K562 (cell line): Measurements from ENCODE around the gene THOP1. TPM values are rescaled to one million over a fixed set of nuclear protein-coding genes. Genes with fewer than 3 reads are reported as not detected.

Experiments used
- ATAC-seq: fragments of 200-7000 bp; cut with Tn5 transposase; 3 replicates; pipeline ENCODE4 v1.9.1; 2020; ENCODE audit warnings: moderate library complexity
- BruUV-seq: library from RNA; stranded (reverse); fragments of 400-500 nt; replicated peaks from 2 replicates; lab custom pipeline; 2021; lab: Mats Ljungman, UMichigan
- CTCF ChIA-PET: fragments of 300-600 bp; formaldehyde crosslinking; extraction: SDS; loops from one replicate; lab custom pipeline; 2021; ENCODE audit warnings: low intra/inter-chr PET ratio; lab: Yijun Ruan, JAX
- POLR2A ChIA-PET: fragments of 300-600, 350-650 bp; sonication (Branson Sonifier 250); formaldehyde crosslinking; extraction: SDS; loops from one replicate; lab custom pipeline; 2021; ENCODE audit warnings: antibody characterized with exemption, inconsistent platforms; lab: Yijun Ruan, JAX
- DNase-seq, 4 experiments: peaks; one replicate each; pipeline versions ENCODE4 v3.0.0 to v3.0.0-alpha.2; 2011 to 2018; ENCODE audit warnings: low spot score in 3 of 4, mixed read lengths in 3 of 4; ENCODE audit errors: extremely low read depth in 1 of 4
- FAIRE-seq: peaks from 2 replicates; lab custom pipeline; 2011; peaks lifted over from hg19 to GRCh38; lab: Jason Lieb, UNC
- H2AFZ ChIP-seq: 2 replicates; pipeline ENCODE4 v1.6.0; 2011; ENCODE audit warnings: low read depth, low read length, control low read depth, inconsistent platforms
- H3K27ac ChIP-seq: fragments of 200-600 bp; 3 replicates; pipeline ENCODE4 v1.8.0; 2011; ENCODE audit warnings: low read depth, mild to moderate bottlenecking, control low read depth, inconsistent platforms, low read length, moderate library complexity, mixed read lengths; ENCODE audit errors: extremely low read depth
- H3K27me3 ChIP-seq, 2 experiments: fragments of 300-600 bp in 1 of 2; 2 replicates in 1 of 2; 3 replicates in 1 of 2; pipeline versions ENCODE4 v1.6.0 to v1.8.0; 2011; ENCODE audit warnings: inconsistent platforms in 2 of 2, low read length in 2 of 2, mild to moderate bottlenecking in 1 of 2, mixed read lengths in 1 of 2, moderate library complexity in 1 of 2; ENCODE audit not compliant: control insufficient read depth in 2 of 2, insufficient read depth in 2 of 2
- H3K36me3 ChIP-seq: fragments of 300-600 bp; 3 replicates; pipeline ENCODE4 v1.8.0; 2011; ENCODE audit warnings: mild to moderate bottlenecking, low read length, inconsistent platforms; ENCODE audit not compliant: control insufficient read depth, insufficient read depth
- H3K4me1 ChIP-seq, 2 experiments: fragments of 200-600 bp in 1 of 2; replicated peaks in 1 of 2; 2 replicates in 1 of 2; 3 replicates in 1 of 2; pipeline versions ENCODE4 v1.5.1 to v1.8.0; 2011; ENCODE audit warnings: inconsistent platforms in 2 of 2, low read length in 2 of 2, mild to moderate bottlenecking in 1 of 2, mixed read lengths in 1 of 2, moderate library complexity in 1 of 2; ENCODE audit not compliant: control insufficient read depth in 2 of 2, insufficient read depth in 2 of 2
- H3K4me2 ChIP-seq: 2 replicates; pipeline ENCODE4 v1.6.1; 2011; ENCODE audit warnings: low read length, control low read depth, inconsistent platforms, mixed read lengths; ENCODE audit not compliant: insufficient read depth
- H3K4me3 ChIP-seq: fragments of 200-600 bp; sonication (generic), shearing (Covaris generic); 2 replicates; pipeline ENCODE4 v1.5.1; 2016; ENCODE audit warnings: control low read depth, inconsistent platforms
- H3K79me2 ChIP-seq: fragments of 200-600 bp; 3 replicates; pipeline ENCODE4 v1.8.0; 2011; ENCODE audit warnings: low read length, inconsistent platforms; ENCODE audit not compliant: control insufficient read depth, insufficient read depth
- H3K9ac ChIP-seq, 2 experiments: 2 replicates each; pipeline versions ENCODE4 v1.6.0 to v1.6.1; 2011; ENCODE audit warnings: low read depth in 2 of 2, low read length in 2 of 2, control low read depth in 1 of 2, inconsistent platforms in 1 of 2, mild to moderate bottlenecking in 1 of 2, mixed read lengths in 1 of 2; ENCODE audit not compliant: insufficient read depth in 1 of 2
- H3K9me1 ChIP-seq: one replicate; pipeline ENCODE4 v1.6.0; 2011; ENCODE audit warnings: inconsistent platforms, mild to moderate bottlenecking, low read length, moderate library complexity; ENCODE audit not compliant: control insufficient read depth, insufficient read depth
- H3K9me3 ChIP-seq: replicated peaks from 2 replicates; pipeline ENCODE4 v1.5.1; 2011; ENCODE audit warnings: low read depth, low read length, inconsistent platforms; ENCODE audit not compliant: control insufficient read depth, insufficient read depth
- H4K20me1 ChIP-seq: replicated peaks from 2 replicates; pipeline ENCODE4 v1.6.1; 2011; ENCODE audit warnings: low read length, inconsistent platforms, mixed read lengths; ENCODE audit not compliant: control insufficient read depth, insufficient read depth
- HOXB6 ChIP-seq: fragments of 250-450 bp; sonication (Bioruptor Pico); IDR thresholded peaks from 2 replicates; pipeline ENCODE4 v1.5.1; 2022; ENCODE audit warnings: mild to moderate bottlenecking, borderline replicate concordance
- LEF1 ChIP-seq: fragments of 450-650 bp; IDR thresholded peaks from 2 replicates; pipeline ENCODE4 v1.6.1; 2016; ENCODE audit warnings: mild to moderate bottlenecking
- POLR2A ChIP-seq: fragments of 450-650 bp; conservative IDR thresholded peaks from 2 replicates; pipeline ENCODE4 v1.6.1; 2016
- POLR2G ChIP-seq: fragments of 200-400 bp; formaldehyde crosslinking; IDR thresholded peaks from 2 replicates; pipeline ENCODE4 v1.6.1; 2017; ENCODE audit warnings: low read depth, mild to moderate bottlenecking, antibody characterized with exemption, low read length, moderate library complexity
- SP2 ChIP-seq: IDR thresholded peaks from 2 replicates; pipeline ENCODE4 v1.6.1; 2011; ENCODE audit warnings: mild to moderate bottlenecking, low read depth, low read length, moderate library complexity; ENCODE audit not compliant: poor library complexity, severe bottlenecking; ENCODE audit errors: extremely low read depth
- TCF7L2 ChIP-seq: fragments of 150-350 bp; IDR thresholded peaks from 2 replicates; pipeline ENCODE4 v1.6.1; 2016; ENCODE audit warnings: low read depth, mild to moderate bottlenecking, low read length, moderate library complexity
- XRCC4 ChIP-seq: IDR thresholded peaks from one replicate; pipeline ENCODE4 v1.6.1; 2011; ENCODE audit not compliant: insufficient read depth, insufficient read length; ENCODE audit errors: extremely low read depth
- YBX1 ChIP-seq: fragments of 450-650 bp; IDR thresholded peaks from 2 replicates; pipeline ENCODE4 v1.7.1; 2016; ENCODE audit warnings: mild to moderate bottlenecking
- ZNF165 ChIP-seq: fragments of 250-450 bp; sonication (Bioruptor Pico); IDR thresholded peaks from 2 replicates; pipeline ENCODE4 v1.4.0; 2020; ENCODE audit warnings: borderline replicate concordance
- WGBS: fragments of 100-300 bp; shearing (Covaris generic); methylation state at CpG from one replicate; pipeline ENCODE4 v1.1.6; 2016; ENCODE audit warnings: low coverage, mixed read lengths; ENCODE audit not compliant: insufficient coverage; ENCODE audit errors: missing lambda C conversion rate; 5-methylcytosine and 5-hydroxymethylcytosine counted together
- in situ Hi-C: fragments of 300-500 bp; cut with MboI; formaldehyde crosslinking; loops from 4 replicates; pipeline ENCODE4 v1.15.0; 2018; ENCODE audit warnings: inconsistent platforms, mixed read lengths
- intact Hi-C: fragments of 100-400 bp; cut with micrococcal nuclease; formaldehyde crosslinking; loops from 2 replicates; pipeline ENCODE4 v1.14.2; 2022
- polyA plus RNA-seq, 8 experiments: library from polyadenylated mRNA; depleted of rRNA in 4 of 8; stranded (reverse) in 5 of 8; unstranded in 3 of 8; fragments of >200 nt; fragmentation: Nextera tagmentation in 2 of 8; fragmentation: Illumina TruSeq in 1 of 8; extraction: Ambion mirVana in 2 of 8; extraction: Trizol in 1 of 8; gene quantifications; 2 replicates each; pipeline versions ENCODE4 v1.2.1 to v1.2.3, GENCODE V29; 2011 to 2014; ENCODE audit warnings: inconsistent platforms in 1 of 8, missing spikeins in 1 of 8
- total RNA-seq, 7 experiments: library from RNA; depleted of rRNA in 6 of 7; stranded (reverse); fragments of >200 nt in 6 of 7; fragmentation: Illumina TruSeq in 2 of 7; extraction: Trizol in 2 of 7; gene quantifications; 2 replicates each; pipeline versions ENCODE4 v1.2.1 to v1.2.3, GENCODE V29; 2011 to 2021; ENCODE audit warnings: low replicate concordance in 1 of 7
- TF ChIP-seq, protein P1 (sequence below): fragments of 250-450 bp; sonication (Bioruptor Pico); IDR thresholded peaks from 2 replicates; pipeline ENCODE4 v1.4.0; 2020; ENCODE audit warnings: mild to moderate bottlenecking

Gene THOP1
- total and polyA plus RNA-seq, 9 of the 15 experiments (the other 6 are each of a cell fraction or from before 2014, with no cell fraction given) = 1.3 to 255 (median 96.1) TPM

GRCh38 chr19:2814426-2814825 lies 29.1 kb downstream of the THOP1 start:
- Histone ChIP-seq H3K4me2 (no peak overlapping the region), H3K9ac (peak overlapping the region in 1 of 2 experiments; percentile 52; a peak in 1 of 4 replicates), H4K20me1 (no peaks in the 10 kb centered on the region), H3K4me1 (peaks cover 0 to 22% of the 10 kb centered on the region in 2 experiments; a peak in 2 of 5 replicates), H3K9me3 (0 out of 2 replicates have a peak, but pooled peaks cover 1% of the 10 kb centered on the region), H3K79me2 (no peaks in the 10 kb centered on the region), H2AFZ (no peak overlapping the region), H3K9me1 (no peaks in the 10 kb centered on the region), H3K4me3 (no peak overlapping the region)
- in situ Hi-C loops = no loop called here
- BruUV-seq = no TSS peak
- CTCF ChIA-PET = no interaction called here
- ATAC-seq = no peak
- FAIRE-seq = no peak
- 97% methylated on average over 9 of the region's 11 CpGs for WGBS
- no peak for DNase-seq
- TF ChIP-seq SP2 = no peak
- TF ChIP-seq TCF7L2 = no peak
- TF ChIP-seq LEF1 = no peak
- TF ChIP-seq POLR2A = 0 out of 2 replicates have a peak, but pooled peaks have one; percentile 4
- TF ChIP-seq, all 486 proteins: peak for 1
- Histone ChIP-seq H3K27ac (no peak overlapping the region), H3K27me3 (no peaks in the 10 kb centered on the region), H3K36me3 (peaks cover 49% of the 10 kb centered on the region; the same call in 2 of the 3 replicates)
- POLR2A ChIA-PET = interaction anchor here (0.5 to 0.9 kb wide), 2 partner anchors 14 to 19 kb away, joined by 3 read pairs; no protein-coding TSS in a partner anchor
- intact Hi-C loops = no loop called here

GRCh38 chr19:2815191-2815614 lies 29.9 kb downstream of the THOP1 start:
- intact Hi-C loops = no loop called here
- no TSS peak for BruUV-seq
- no peak for FAIRE-seq
- Histone ChIP-seq H3K36me3 (peaks cover 42% of the 10 kb centered on the region; the same call in 2 of the 3 replicates), H3K4me3 (no peak overlapping the region), H3K4me2 (no peak overlapping the region), H3K27ac (no peak overlapping the region)
- TF ChIP-seq, protein P1, sequence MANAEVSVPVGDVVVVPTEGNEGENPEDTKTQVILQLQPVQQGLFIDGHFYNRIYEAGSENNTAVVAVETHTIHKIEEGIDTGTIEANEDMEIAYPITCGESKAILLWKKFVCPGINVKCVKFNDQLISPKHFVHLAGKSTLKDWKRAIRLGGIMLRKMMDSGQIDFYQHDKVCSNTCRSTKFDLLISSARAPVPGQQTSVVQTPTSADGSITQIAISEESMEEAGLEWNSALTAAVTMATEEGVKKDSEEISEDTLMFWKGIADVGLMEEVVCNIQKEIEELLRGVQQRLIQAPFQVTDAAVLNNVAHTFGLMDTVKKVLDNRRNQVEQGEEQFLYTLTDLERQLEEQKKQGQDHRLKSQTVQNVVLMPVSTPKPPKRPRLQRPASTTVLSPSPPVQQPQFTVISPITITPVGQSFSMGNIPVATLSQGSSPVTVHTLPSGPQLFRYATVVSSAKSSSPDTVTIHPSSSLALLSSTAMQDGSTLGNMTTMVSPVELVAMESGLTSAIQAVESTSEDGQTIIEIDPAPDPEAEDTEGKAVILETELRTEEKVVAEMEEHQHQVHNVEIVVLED (CRISPR knock-in tag) = no peak
- TF ChIP-seq YBX1 (no peak), ZNF165 (no peak), XRCC4 (no peak), HOXB6 (CRISPR knock-in tag) (no peak), POLR2G (peak; percentile 48; the same call in 1 of the 2 replicates)
- TF ChIP-seq, all 486 proteins: peak for 1
- in situ Hi-C loops = no loop called here
- ChIA-PET POLR2A (no interaction called here), CTCF (no interaction called here)
- H3K4me1 ChIP-seq = peaks cover 0 to 30% of the 10 kb centered on the region in 2 experiments; a peak in 3 of 5 replicates
- DNase-seq = no peak
- H3K27me3 ChIP-seq = no peaks in the 10 kb centered on the region
- no peak overlapping the region for H2AFZ ChIP-seq
- no peaks in the 10 kb centered on the region for H4K20me1 ChIP-seq
- no peaks in the 10 kb centered on the region for H3K9me1 ChIP-seq
- ATAC-seq = no peak
- peaks cover 5% of the 10 kb centered on the region for H3K79me2 ChIP-seq
- peak overlapping the region in 1 of 2 experiments; percentile 26; a peak in 1 of 4 replicates for H3K9ac ChIP-seq
- 0 out of 2 replicates have a peak, but pooled peaks cover 1% of the 10 kb centered on the region for H3K9me3 ChIP-seq
- 91% methylated on average over 13 of the region's 13 CpGs for WGBS
